Fibroblast of skin of back (primary cell): Measurements from ENCODE around the gene SUSD3.
"Not testable (repeated sequence)": the region's sequence is repeated elsewhere in the genome, so short reads cannot be mapped to it uniquely, and the experiment has no call there.

ENCODE experiments used
- DNase-seq: peaks from one replicate; pipeline ENCODE4 v3.0.0-alpha.2; 2013

The SUSD3 gene

DNA sequence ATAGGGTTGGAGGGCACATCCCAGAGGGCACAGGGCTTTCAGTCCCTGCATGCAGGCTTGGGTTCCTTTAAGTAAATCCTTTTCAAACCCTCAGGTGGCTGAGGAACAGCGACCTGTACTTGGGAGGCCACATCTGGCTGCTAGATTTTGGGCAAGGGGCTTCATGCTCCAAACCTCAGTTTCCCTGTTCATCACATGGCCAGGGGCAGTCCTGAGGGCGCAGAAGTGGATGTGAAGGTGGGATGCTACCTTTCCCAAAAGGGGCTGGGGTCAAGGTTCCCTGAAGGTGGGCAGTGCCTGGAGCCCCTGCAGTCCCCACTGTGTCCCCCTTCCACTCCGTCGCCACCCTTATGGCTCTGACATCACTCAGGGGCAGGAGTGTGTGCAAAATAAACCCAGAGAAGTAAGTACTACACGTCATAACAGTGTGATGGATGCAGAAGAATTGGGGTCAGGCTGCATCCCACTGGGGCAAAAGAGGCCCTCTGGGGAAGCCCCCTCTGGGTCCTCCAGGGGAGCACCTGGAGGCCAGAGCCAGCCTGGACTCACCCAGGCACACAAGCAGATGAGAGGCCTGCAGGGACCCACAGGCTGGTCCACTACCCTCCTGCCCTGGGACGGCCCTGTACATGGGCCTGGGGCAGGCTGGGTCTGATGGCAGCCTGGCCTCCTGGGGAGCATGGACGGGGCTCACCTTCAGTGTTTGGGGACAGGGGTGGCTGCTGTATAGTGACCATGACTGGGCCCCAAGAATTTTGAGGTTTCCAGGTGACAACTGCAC, 35.6 kb downstream of the SUSD3 start:
- no peak for DNase-seq

DNA sequence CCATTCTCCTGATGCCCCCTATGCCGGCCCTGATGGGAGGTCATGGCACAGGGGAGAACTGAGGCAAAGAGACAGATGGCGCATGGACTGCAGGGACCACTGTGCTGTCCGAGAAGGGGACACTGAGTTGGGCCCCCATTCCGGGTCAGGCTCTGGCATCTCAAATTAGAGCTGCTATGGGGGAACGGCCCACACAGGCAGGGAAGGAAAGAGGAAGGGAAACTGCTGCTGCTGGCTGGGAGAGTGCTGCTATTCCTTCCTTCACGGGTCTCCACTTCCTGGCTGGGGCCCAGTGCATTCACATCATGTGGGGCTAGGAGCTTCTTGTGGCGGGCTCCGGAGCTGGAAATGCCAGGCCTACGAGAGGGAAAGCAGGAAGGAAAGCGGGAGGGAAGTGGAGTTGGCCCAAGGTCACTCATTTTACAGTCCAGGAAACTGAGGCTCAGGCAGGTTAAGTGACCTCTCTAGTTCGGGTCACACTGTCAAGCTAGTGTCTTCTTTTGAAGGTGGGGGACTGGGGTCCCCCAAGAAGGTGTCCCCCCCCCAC, 36.2 kb downstream of the SUSD3 start:
- no peak for DNase-seq

GRCh38 chr9:93095205-93096130, 37.0 kb downstream of the SUSD3 start:
- DNase-seq: peak; percentile 96

GRCh38 chr9:93096131-93096802, 37.8 kb downstream of the SUSD3 start, which contains the start of gene CARD19:
TSS of gene CARD19 (plus strand) at chr9:93096217. CDS start at chr9:93096346, 129 bp downstream.
- DNase-seq: no peak

- no peak for DNase-seq
Observed at GRCh38 chr9:93096811-93097382, 38.4 kb downstream of the SUSD3 start.

GRCh38 chr9:93097511-93098201, 39.2 kb downstream of the SUSD3 start:
- no peak for DNase-seq

GRCh38 chr9:93098236-93098946, 39.9 kb downstream of the SUSD3 start:
- peak; percentile 95 for DNase-seq

- DNase-seq: no peak
Observed at GRCh38 chr9:93099551-93100275, 41.2 kb downstream of the SUSD3 start.

DNA sequence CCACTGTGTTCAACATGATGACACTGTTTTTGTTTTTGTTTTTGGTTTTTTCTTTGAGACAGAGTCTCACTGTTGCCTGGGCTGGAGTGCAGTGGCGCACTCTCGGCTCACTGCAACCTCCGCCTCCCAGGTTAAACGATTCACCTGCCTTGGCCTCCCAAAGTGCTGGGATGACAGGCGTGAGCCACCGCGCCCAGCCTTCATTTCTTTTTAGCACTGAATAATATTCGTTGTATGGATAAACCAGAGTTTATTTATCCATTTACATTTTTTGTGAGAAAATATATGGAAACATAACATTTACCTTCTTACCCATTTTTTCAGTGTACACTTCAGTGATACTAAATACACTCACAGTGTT, 41.8 kb downstream of the SUSD3 start:
- no peak for DNase-seq

- not testable (repeated sequence) for DNase-seq
Observed at GRCh38 chr9:93101086-93101485, 42.6 kb downstream of the SUSD3 start.

GRCh38 chr9:93105620-93106019, 47.1 kb downstream of the SUSD3 start:
- no peak for DNase-seq

DNA sequence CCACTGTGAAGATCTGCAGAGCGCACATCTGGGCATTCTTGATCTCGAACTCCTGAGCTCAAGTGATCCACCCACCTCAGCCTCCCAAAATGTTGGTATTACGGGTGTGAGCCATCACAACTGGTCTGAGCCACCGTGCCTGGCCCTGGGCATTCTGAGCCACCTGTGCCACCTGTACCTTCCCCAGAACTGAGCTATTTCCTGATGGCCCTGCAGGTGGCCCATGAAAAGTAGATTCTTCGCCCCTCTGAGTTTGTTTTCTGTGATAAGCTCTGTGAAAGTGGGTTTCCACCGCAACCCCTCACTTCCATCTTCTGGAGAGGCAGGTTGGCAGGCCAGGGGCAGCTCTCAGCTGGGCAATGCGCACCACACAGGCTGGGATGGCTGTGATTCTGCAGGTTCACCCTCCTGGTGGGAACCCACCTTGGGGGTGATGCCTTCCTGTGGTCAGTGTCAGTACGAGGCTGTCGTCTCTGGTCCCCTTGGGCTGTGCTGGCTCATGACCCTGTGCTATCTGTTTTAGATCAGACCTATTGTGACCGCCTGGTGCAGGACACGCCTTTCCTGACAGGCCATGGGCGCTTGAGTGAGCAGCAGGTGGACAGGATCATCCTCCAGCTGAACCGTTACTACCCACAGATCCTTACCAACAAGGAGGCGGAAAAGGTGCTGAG, 48.8 kb downstream of the SUSD3 start:
- no peak for DNase-seq

DNA sequence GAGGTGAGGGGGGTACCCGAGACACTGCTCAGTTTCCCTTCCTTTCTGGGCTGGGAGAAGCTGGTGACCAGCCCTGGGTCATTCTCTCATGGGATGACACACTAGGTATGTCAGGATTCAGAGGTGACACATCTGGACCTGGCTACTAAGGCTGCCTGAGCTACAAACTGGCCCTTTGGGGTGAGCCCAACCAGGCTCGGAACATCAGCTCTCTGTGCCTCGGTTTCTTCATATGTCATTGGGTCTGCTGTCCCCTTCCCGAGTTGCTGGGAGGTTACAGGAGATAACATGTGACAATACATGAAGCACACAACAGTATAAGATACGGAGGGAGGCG, 49.3 kb downstream of the SUSD3 start:
- DNase-seq: no peak

- no peak for DNase-seq
Observed at GRCh38 chr9:93108291-93109041, 50.0 kb downstream of the SUSD3 start.

DNA sequence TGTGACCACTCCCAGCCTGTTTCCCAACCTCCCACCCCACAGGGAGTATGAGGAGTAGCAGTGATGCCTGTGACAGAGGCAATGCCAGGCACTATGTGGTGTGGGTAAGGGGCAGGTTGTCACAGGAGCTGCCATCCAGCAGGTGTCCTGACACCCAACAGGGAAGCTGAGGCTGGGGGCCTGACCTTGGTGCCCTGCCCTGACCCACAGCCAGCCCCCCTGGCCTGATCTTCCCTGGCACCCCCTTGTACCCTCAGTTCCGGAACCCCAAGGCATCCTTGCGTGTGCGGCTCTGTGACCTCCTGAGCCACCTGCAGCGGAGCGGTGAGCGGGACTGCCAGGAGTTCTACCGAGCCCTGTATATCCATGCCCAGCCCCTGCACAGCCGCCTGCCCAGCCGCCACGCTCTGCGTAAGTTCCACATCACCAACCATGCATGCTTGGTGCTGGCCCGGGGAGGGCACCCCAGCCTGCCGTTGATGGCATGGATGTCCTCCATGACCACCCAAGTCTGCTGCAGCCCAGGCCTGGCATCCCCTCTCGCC, 51.9 kb downstream of the SUSD3 start:
- DNase-seq: no peak

DNA sequence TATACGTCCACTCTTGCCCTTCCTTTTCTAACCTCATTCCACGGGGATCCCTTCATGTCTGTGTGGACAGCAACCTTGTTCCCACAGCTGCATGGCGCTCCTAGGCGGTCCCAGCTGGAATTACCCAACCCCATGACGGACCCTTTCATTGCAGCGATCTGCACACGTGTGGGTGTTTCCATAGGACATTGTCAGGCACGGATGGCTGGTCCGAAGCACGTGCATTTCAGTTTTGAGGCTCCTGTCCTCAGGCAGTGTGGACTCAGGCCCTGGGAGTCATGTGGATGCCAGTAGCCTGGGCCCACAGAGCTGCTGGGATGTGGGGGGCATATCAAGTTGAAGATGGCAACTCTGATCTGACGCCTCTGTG, 52.5 kb downstream of the SUSD3 start:
- no peak for DNase-seq

DNA sequence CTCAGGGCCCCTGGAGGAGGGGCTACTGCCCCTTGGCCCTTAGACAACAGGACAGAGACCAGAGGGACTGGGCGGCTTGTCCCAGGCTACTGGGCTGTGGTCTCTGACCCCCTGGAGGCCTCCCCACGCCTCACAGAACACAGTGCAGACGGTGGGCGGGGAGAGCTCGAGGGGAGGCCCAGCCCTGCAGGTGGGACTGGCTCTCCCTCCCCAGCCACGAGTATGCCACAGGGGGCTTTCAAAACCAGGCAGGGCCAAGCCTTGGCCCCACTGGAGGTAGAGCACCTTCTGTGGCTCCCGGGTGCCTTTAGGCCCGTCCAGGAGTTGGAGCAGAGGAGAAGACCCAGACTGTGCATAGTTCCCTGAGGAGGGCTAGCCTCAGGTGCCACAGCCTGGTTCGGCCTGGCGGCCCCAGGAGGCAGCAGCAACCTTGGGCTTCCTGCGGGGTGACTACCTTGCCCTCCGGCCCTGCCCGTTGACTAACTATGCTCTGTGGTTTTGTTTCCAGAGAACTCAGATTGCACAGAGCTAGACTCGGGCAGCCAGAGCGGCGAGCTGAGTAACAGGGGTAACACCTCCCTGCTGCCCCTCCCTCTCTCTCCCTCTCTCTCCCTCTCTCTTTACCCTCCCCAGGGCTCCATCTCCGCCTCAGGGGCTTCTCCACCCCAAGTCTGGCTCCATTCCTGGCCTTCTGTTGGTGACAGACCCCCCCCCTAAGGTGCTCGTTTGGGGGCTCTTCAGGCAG, 53.0 kb downstream of the SUSD3 start:
- DNase-seq: no peak
